IPS-18c (cell line): ENCODE results near the gene PRKN.

Source experiments
- H3K4me3 ChIP-seq: 2 replicates; pipeline ENCODE4 v1.7.0; 2013; ENCODE audit warnings: low read depth, mild to moderate bottlenecking, low read length, moderate library complexity; ENCODE audit not compliant: insufficient read depth
- H3K9me3 ChIP-seq: one replicate; pipeline ENCODE4 v1.6.1; 2013; ENCODE audit warnings: mild to moderate bottlenecking, low read length, moderate library complexity; ENCODE audit not compliant: control insufficient read depth, insufficient read depth

Gene PRKN

DNA sequence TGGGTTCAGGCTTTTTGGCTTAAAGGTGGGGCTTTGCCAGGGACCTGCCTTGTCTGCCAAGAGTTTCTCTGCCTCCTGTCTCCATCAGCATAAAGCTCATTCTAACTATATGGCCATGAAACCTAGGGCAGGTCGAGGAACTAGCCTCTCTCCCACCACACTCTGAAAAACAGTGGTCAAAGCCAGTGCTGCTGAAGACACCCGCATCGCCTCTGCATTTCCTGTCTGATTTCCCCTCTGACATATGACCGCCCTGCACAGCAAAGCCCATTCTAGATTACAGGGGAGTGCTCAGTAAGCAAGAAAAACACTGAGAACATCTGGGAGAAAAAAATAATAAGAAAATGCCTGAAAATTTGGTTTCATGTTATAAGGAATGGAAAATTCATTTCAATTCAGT, 573.6 kb downstream of the PRKN start:
- Histone ChIP-seq H3K4me3 (no peak overlapping the region), H3K9me3 (no peaks in the 10 kb centered on the region)

DNA sequence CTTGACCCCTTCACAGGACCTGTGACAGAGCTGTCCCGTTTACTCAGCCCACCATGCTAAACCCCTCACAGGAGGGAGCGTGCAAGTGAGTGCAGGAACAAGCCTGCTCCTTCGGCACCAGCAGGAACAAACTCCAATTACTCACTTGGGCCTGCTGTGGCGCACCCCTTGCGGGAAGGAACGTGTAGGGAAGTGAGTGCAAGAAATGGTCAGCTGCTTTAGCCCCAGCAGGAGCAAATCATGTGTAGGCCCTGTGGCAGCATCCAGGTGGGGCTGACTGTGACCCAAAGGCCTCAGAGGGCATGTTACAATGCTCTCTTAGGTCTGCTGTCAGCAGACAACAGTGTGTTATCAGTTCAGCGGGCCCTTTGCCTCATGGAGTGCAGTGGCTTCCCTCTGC, 574.4 kb downstream of the PRKN start:
- Histone ChIP-seq H3K4me3 (no peak overlapping the region), H3K9me3 (no peaks in the 10 kb centered on the region)

DNA sequence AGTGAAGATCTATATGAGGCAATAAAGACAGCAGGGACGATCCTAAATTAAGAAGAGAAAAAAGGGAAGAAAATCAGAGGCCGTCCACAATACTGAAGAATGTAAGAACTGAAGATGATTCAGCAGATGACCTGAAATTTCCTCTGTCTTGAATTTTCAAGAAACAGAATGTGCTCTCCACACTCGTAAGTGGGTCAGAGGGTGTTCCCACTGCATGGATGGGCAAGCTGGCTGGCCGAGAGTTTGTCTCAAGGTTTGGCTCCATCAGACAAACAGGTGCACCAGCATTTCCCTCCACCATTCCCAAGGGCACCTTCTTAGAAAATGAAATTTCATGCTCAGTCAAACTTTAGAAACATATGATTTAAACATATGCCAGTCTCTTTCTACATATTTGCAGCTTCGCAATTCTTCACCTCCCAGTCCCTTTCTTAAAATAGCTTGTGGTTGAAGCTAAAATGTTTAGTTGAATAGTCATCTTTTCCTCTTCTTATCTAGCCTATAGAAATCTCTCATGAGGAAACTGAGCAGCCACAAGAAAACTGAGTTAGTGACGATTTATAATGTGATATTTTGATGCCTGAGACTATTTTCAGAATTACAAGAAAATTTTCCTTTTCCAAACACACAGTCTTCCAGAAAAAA, 576.4 kb downstream of the PRKN start:
- Histone ChIP-seq H3K9me3 (no peaks in the 10 kb centered on the region), H3K4me3 (no peak overlapping the region)

DNA sequence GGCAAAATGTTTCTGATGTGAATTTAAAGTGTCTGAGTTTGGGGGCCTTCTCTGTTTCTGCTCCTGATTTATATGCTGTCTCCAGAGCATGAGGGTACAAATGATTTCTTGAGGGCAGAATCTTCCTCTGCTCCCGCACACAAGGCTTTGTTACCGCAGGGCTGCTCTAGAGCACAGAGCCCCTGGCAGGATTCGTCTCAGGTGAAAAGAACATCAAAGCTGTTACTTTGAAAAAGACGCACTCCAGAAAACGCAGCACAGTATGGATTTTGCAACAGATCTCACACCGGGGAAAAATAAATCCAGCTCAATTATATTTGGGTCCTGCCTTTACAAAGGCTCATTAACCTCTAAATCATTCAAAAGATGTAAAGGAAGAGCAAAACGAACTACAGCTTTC, 577.3 kb downstream of the PRKN start:
- Histone ChIP-seq H3K9me3 (no peaks in the 10 kb centered on the region), H3K4me3 (no peak overlapping the region)

DNA sequence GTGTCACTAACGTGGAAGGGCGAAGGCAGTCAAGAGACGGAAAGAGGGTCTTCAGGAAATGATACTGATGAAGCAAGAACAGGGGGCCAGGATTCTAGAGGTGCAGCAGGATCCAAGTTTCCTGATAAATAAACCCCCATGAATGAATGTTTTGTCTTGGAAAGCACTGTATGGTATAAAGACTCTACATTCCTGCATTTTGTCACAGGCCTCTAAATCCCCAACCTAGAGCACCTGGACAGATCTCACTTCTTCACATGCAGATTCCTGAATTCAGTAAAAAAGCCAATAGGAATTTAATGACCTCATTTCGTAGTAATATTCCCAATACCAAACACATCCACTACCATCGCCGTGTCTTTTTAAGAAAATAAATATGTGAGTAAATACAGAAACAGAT, 577.8 kb downstream of the PRKN start:
- H3K4me3 ChIP-seq: no peak overlapping the region
- H3K9me3 ChIP-seq: no peaks in the 10 kb centered on the region

DNA sequence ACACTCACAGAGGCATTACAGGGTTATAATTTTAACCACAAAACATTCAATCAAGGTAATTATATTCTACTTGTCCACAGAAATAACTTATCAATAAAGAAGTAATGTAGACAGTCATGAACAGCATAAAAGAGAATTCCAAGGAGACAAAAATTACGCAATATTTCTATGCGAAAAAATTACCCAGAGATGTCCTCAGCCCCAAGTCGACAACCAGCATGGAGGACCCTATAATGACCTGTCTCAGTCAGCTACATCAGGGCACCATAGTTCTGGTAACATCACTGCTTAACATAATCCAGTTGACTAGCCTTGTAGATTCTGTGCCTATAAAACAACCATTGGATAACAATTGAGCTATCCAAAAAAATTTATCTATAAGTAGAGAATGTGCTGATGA, 579.8 kb downstream of the PRKN start:
- H3K9me3 ChIP-seq: no peaks in the 10 kb centered on the region

DNA sequence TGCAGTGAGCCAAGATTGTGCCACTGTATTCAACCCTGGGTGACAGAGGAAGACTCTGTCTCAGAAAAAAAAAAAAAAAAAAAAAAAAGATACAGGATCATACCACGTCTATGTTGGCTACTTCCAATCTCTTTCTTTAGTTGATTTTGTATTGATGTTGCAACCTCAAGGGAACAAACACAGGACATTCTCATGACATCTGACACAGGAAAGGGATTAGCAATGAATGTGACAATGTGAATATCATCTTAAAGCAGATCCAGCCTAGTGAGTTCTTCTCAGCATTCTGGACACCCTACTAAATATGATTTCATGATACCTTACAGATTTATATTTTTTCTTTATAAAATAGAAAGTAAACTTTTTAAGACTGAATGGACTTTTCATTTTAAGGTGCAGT, 580.3 kb downstream of the PRKN start:
- no peaks in the 10 kb centered on the region for H3K9me3 ChIP-seq
- no peak overlapping the region for H3K4me3 ChIP-seq

More for the DNA sequence above, 579.8 kb downstream of the PRKN start:
- H3K4me3 ChIP-seq: no peak overlapping the region

DNA sequence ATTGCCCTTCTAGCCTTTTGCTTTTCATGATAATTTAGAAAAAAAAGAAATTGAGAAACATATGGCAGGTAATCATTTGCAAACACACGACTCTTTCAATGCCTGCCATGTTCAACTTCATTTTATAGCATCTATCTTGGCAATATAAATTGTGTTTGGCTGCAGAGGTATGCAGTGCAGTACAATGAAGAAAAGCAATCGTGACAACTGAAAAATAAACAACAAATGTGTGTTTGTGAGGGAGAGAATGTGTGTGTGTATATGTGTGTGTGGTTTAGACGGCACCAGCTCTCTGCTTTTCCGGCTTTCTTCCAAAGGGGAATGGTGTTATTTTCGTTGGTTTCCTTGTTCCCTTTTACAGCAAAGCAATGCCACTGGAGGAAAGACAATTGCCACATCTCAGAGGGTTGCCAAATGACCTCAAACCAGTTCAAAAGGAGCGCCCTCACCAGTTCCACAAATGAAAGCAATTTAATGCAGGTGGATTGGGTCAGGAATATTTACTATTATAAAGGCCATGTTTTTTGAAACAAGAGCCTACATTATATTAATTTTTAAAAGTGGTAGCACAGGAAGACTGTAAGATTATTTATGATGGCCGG, 587.2 kb downstream of the PRKN start:
- H3K9me3 ChIP-seq: no peaks in the 10 kb centered on the region
- no peak overlapping the region for H3K4me3 ChIP-seq

DNA sequence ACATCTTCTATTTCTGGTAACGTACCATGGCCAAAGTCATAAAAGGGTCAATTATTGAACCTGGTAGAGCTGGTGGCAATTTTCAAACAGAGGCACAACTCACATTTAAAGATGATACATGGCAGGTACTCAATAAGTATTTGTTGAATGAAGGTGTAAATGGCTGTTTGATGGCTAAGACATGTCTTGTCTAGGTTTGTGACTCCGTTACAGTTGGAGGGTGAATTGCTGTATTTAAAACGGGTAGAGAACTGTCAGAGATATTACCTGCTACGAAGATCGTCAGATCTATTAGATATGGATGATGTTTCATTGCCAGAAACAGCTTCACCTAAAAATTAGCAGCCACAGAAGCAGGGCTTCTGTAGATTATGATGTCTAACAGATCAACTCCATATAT, 601.9 kb downstream of the PRKN start:
- no peaks in the 10 kb centered on the region for H3K9me3 ChIP-seq
- no peak overlapping the region for H3K4me3 ChIP-seq

DNA sequence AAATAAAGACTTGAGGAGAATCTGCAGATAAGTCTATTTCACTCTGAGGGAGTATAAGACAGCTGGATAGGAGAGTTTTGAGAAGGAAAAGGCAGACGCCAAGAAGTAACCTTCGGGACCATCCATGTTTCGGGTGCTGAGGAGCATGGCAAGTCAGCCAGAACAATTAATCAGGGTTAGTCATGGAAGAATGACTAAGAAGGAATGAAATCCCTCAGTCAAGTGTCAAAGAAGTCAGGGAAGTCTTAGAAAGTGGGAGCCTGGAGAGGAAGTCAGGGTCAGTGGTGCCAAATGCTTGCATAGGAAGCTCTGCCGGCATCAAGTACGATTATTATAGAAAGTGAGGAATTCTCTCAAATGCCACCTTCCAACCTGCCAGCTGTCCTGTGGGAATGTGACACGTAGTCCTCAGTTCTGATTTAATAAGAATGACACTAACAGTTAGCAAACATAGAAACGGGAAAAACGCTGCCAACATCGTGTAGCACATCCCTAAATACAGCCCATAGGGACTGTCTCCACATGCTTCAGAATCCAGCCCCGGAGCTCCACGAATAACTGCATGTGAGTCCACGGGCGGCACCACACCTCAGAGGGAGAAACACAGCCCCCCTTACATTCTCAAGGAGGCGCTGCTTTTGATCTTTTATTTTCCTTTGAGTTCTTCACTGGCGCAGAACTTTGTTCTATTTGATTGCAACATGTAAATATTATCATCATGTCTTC, 602.7 kb downstream of the PRKN start:
- no peaks in the 10 kb centered on the region for H3K9me3 ChIP-seq
- H3K4me3 ChIP-seq: no peak overlapping the region

DNA sequence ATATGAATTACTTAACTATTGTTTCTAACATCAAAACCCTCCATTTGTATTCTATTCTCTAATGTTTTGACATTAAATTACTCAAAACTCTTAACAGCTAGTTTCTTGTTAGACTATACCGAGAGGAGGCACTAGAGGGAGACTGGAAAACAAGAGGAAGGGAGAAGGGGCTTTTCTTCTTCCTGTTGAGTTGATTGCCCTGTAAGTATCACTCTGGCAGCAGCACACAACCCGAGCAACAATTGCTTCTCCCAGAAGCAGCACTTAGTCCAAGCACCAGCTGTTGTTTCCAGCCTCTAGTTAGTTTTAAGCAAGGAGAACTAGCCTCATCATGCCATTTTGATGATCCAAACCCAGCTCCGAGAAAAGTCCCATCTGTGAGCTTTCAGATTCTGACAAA, 603.8 kb downstream of the PRKN start:
- H3K9me3 ChIP-seq: no peaks in the 10 kb centered on the region
- no peak overlapping the region for H3K4me3 ChIP-seq

DNA sequence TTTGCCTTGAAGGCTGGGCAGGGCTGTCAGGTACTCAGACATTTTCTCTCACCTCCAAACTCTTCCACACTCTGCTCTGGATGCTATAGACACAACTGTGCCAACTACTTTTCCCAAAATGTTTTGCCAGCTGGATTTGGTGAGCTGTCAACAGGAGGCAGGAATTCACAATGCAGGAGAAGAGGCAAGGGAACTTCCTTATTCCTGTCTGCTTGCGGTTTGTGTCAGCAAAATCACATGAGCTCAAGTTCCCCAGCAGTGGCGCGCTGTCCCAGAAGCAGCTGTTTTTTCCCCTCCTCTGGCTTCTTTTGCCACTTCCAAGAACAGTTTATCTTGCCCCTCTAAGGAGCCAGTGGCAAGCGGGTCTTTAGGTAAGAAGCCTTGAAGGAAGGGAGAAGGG, 608.2 kb downstream of the PRKN start:
- Histone ChIP-seq H3K9me3 (no peaks in the 10 kb centered on the region), H3K4me3 (no peak overlapping the region)

DNA sequence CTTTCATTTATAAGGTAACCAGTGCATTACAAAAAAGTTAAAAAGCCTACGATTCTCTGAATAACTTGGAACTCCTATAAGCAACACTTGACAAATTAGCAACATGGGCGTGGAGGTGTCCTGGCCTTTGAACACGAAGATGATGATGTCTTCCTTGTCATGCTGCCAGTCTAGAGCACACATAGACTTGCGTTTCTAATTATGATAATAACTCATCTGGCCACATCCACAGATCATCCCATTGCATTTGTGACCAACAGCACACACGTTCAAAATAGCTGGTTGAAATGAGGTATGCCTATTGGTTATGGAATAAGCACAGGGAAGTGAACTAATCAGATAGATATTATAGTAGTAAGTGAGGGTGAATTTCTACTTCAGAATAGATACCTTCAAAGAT, 608.9 kb downstream of the PRKN start:
- Histone ChIP-seq H3K4me3 (no peak overlapping the region), H3K9me3 (no peaks in the 10 kb centered on the region)

DNA sequence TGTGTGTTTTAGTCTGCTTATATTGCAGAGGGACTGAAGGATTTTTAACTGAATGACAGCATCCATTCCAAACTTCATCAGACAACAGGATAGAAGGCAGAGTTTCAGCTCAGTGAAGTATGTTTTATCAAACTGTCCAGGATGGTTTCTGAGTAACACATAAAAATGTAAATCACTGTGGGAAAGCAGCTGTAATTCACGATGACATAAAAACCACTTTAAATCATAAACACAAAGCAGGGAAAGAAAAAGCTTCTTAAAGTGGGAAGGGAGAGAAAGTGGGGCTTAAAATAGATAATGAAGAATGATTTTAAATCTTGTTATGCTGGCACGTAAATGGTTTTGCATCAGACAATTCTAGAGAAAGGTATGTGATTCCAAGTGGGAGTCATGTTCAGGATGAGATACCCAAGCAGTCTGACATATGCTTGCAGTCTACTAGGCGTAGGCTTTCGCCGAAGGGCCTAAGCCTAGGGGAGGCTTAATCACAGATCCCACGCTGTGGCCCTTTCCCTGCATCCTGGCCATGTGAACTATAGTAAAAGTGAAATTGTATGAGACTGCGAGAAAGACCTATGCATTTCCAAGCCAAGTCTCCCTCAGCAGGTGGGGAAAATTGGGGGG, 610.6 kb downstream of the PRKN start:
- H3K4me3 ChIP-seq: no peak overlapping the region

DNA sequence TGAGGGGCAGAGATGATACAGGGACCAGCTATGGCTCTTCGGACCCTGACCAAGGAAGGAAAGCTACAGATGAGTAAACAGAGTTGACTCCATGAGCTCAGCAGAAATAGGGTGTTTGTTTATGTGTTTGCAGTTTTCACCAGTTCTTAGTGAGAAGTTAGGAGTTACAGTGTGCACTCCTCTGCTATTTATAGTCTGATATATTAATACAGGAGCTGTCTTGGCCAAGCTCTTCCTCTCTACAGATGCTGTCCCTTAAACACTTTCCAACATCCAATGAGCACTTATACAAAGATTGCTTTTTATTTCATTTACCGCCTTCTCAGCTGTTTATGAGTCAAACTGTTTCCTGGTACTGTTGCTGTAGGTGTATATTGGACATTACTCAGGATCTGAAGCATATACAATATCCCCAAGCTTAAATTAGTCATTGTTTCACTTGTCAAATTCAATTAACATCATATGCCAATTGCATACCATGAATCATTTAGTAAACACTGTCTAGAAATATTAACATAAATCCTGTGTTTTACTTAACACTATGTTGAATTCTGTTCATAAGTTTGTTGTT, 618.0 kb downstream of the PRKN start:
- H3K9me3 ChIP-seq: no peaks in the 10 kb centered on the region
- H3K4me3 ChIP-seq: no peak overlapping the region

More for the DNA sequence above, 610.6 kb downstream of the PRKN start:
- H3K9me3 ChIP-seq: no peaks in the 10 kb centered on the region

DNA sequence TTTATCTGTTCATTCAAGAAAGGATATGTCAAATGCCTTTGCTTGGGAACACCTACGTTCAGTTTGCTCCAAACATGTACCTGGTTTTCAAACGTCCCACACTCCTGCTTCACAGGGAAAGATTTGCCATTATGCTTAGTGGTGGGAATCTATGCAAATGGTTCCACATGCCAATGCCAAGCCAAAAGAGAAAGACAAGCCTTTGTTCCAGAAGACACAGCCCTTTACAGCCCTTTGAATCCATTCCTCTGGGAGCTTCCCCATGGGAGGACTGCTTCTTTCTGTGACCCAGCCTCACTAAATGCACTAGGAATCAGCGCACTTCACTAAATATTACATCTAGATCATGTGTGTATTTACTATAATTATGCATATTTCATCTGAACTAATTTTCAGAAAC, 619.5 kb downstream of the PRKN start:
- no peak overlapping the region for H3K4me3 ChIP-seq

DNA sequence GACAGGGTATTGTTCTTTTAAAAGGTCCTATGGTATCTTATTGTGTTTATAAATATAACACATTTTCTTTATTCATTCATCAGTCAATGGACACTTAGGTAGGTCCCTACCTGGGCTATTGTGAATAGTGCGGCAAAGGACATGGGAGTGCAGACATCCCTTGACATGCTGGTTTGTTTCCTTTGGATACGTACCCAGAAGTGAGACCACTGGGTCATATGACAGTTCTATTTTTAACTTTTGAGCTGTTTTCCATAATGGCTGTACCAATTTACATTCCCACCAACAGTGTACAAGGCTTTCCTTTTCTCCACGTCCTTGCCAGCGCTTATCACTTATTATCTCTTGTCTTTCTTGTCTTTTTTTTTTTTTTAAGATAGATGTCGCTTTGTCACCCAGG, 627.5 kb downstream of the PRKN start:
- Histone ChIP-seq H3K4me3 (no peak overlapping the region), H3K9me3 (no peaks in the 10 kb centered on the region)

More for the DNA sequence above, 619.5 kb downstream of the PRKN start:
- H3K9me3 ChIP-seq: no peaks in the 10 kb centered on the region

DNA sequence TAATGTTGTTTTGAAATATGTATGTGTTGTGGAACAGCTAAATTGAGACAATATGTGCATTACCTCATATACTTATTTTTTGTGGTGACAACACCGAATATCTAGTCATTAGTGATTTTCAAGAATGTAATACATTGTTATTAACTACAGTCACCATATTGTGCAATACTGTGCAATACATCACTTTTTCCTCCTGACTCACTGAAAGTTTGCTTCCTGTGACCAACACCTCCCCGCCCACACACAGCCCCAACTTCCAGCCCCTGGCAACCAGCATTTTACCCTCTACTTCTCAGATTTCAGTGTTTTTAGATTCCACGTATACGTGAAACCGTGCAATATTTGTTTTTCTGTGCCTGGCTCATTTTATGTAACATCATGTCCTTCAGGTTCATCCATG, 627.9 kb downstream of the PRKN start:
- Histone ChIP-seq H3K4me3 (no peak overlapping the region), H3K9me3 (no peaks in the 10 kb centered on the region)
